Measurements from ENCODE around the gene WNT1. TPM values are rescaled to one million over a fixed set of nuclear protein-coding genes. Genes with fewer than 3 reads are reported as not detected.

Gene WNT1
- total RNA-seq, 4 donors from 2014 or later: not detected

DNA sequence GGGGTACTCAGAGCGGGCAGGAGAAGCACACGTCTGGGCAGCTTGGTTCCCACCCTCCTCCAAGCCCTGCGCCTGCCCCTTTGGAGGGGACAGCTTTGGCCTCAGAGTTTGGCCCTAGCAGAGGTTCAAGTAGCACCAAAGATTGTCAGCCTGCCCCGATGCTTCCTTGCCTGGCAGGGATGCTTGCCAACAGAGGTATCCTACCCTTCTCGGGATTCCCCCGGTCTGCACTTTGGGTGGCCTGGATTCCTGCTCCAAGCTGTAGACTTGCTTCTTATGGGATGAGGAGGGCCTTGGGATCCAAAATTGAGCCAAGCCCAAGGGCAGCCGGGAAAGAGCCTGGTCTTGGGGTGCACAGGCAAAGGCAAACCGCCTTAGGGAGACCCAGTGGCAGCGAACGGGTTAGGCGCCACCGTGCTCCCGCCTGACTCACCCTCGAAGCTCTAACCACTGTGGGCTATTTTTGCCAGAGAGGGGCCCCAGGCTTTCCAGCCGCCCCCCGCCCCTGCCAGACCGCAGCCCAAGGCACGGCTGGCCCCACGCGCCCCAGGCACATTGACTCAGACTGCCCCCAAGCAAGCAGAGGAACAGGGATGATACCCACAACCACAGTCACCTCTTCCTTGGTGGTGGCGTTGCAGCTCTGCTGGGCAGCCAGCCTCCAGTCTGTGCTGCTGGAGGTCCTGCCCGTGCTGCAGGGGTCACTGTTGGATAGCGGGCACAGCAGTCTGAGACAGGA lies 5.7 kb upstream of the WNT1 start:
- 56% methylated on average over 19 to 22 of the region's 23 CpGs for WGBS, 2 donors
- H3K36me3 ChIP-seq: no peaks in the 10 kb centered on the region
- no peak for DNase-seq (ENCODE audit: low spot score in 2 of 2)
- peaks cover 0 to 82% of the 10 kb centered on the region in 2 donors for H3K27me3 ChIP-seq
- no peak overlapping the region for H3K4me3 ChIP-seq
- peaks cover 0 to 55% (median 19%) of the 10 kb centered on the region in 4 donors for H3K4me1 ChIP-seq
- TF ChIP-seq, protein P1, sequence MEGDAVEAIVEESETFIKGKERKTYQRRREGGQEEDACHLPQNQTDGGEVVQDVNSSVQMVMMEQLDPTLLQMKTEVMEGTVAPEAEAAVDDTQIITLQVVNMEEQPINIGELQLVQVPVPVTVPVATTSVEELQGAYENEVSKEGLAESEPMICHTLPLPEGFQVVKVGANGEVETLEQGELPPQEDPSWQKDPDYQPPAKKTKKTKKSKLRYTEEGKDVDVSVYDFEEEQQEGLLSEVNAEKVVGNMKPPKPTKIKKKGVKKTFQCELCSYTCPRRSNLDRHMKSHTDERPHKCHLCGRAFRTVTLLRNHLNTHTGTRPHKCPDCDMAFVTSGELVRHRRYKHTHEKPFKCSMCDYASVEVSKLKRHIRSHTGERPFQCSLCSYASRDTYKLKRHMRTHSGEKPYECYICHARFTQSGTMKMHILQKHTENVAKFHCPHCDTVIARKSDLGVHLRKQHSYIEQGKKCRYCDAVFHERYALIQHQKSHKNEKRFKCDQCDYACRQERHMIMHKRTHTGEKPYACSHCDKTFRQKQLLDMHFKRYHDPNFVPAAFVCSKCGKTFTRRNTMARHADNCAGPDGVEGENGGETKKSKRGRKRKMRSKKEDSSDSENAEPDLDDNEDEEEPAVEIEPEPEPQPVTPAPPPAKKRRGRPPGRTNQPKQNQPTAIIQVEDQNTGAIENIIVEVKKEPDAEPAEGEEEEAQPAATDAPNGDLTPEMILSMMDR (IDR thresholded peaks at IDR 0.05): no peak
- TF ChIP-seq POLR2A (IDR thresholded peaks at IDR 0.05) (no peak), EP300 (IDR thresholded peaks at IDR 0.05) (no peak)
- no peaks in the 10 kb centered on the region for H3K9me3 ChIP-seq
- H3K27ac ChIP-seq: no peak overlapping the region

DNA sequence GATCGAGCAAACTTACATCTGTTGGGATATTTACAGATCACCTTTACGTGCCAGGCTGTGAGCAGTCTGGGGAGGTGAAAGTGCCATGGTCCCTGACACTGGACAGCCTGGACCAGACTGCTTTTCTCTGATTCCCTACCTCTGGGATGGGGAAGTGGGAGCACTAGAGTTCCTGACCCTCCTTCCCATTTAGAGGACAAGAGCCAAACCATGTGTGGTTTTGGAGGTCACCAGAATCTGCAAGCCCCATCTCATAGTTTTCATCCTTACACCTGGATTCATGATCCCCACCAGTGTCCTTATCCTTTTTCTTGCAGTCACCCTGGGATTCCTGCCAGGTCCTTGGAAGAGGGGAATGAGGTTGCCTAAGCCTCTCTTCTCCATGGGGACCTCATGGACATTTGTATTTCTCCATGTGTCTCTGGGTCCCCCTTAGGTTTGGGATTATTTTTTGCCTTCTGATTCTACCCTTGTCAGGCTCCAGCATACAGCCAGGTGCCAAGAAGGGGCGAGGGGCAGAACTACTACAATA lies 5.1 kb upstream of the WNT1 start:
- 46 to 64% methylated on average over 3 of the region's 3 CpGs for WGBS, 2 donors

DNA sequence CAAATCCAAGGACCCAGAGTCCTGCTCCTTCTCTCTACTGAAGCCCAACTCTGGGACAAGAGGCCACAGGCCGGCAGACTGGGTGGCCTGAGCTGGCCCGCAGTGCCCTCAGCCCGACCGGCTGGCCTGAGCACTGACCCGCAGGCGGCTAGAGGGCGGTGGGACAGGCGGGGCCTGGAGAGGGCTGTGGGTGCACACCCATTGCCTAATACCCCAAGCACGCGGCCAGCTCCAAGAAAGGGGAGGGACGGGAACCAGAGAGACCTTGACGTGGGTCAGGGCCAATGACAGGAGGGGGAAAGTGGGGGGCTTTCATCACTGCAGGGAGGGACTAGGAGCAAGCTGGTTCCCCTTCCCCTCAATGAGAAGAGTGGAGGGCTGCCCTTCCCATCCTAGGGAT lies 4.6 kb upstream of the WNT1 start:
- 5 to 9% methylated on average over 11 to 12 of the region's 12 CpGs for WGBS, 2 donors
- peak in 1 of 2 donors; percentile 29 for TF ChIP-seq EP300 (IDR thresholded peaks at IDR 0.05)
- TF ChIP-seq, protein P1 (IDR thresholded peaks at IDR 0.05): no peak
- peak overlapping the region in 1 of 4 donors; percentile 56 for H3K27ac ChIP-seq
- peak; percentile 64 to 75 for DNase-seq (ENCODE audit: low spot score in 2 of 2)
- no peak overlapping the region for H3K4me3 ChIP-seq
- no peaks in the 10 kb centered on the region for H3K36me3 ChIP-seq
- no peaks in the 10 kb centered on the region for H3K9me3 ChIP-seq
- H3K4me1 ChIP-seq: peaks cover 0 to 65% (median 25%) of the 10 kb centered on the region in 4 donors
- peaks cover 2 to 94% of the 10 kb centered on the region in 2 donors for H3K27me3 ChIP-seq

More for the DNA sequence above, 5.1 kb upstream of the WNT1 start:
- DNase-seq (ENCODE audit: low spot score in 2 of 2): peak in 1 of 2 donors; percentile 77
- Histone ChIP-seq H3K4me3 (no peak overlapping the region), H3K9me3 (no peaks in the 10 kb centered on the region), H3K27ac (peak overlapping the region in 1 of 4 donors; percentile 56), H3K27me3 (peaks cover under 1 to 89% of the 10 kb centered on the region in 2 donors), H3K36me3 (no peaks in the 10 kb centered on the region), H3K4me1 (peaks cover 0 to 60% (median 20%) of the 10 kb centered on the region in 4 donors)
- TF ChIP-seq, protein P1 (IDR thresholded peaks at IDR 0.05): no peak

DNA sequence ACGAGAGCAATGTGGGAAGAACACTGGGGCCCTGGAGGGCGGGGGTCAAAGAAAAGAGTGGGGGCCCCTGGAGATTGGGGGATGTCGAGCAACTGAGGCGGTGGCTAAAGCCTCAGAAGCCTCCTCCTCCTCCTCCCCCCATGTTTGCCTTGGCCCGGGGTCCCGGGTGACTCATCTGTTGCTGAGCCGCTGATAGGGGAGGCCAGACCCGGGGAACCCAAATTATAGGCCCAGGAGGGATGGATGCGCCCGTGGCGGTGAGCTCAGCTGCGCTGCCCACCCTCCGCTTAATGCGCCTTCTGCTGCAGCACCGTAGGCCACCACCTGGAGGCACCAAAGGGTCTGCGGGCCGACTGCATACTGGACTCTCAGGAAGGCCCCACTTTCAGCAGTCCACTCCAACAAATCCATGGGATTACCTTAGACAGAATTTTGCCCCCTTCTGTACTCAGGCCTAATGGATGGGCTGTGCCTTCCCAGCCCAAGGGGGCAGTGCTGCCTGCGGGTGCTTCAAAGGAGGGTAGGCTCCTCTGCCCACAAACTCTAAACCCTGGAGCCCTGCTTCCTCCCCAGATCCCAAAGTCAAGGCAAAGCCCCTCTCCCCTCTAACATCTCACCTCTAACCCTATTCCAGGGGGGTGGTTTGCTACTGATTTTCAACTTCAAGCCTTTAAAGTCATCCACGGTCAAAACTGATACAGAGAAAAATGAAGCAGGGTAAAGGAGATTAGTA lies 4.0 kb upstream of the WNT1 start:
- Histone ChIP-seq H3K36me3 (no peaks in the 10 kb centered on the region), H3K4me1 (peaks cover 0 to 69% (median 31%) of the 10 kb centered on the region in 4 donors), H3K9me3 (no peaks in the 10 kb centered on the region), H3K27me3 (peaks cover 2 to 97% of the 10 kb centered on the region in 2 donors), H3K27ac (peak overlapping the region in 1 of 4 donors; percentile 56), H3K4me3 (no peak overlapping the region)
- DNase-seq (ENCODE audit: low spot score in 2 of 2): peak; percentile 68 to 74
- no peak for TF ChIP-seq POLR2A (IDR thresholded peaks at IDR 0.05)
- TF ChIP-seq, protein P1 (IDR thresholded peaks at IDR 0.05): peak; percentile 43 to 63 (median 47)
- WGBS, 2 donors: 25 to 33% methylated on average over 18 to 19 of the region's 19 CpGs

Measured in tibial nerve (tissue), 4 donors.